GM18873 (cell line): ENCODE results near the gene GNRH2.

Experiments used
- ATAC-seq: cut with Tn5 transposase; IDR thresholded peaks from one replicate; pipeline ENCODE4 v1.9.1; 2021; ENCODE audit warnings: mild to moderate bottlenecking, moderate library complexity, moderate number of reproducible peaks; ENCODE audit not compliant: unreplicated experiment, low FRiP score

GNRH2 gene

GRCh38 chr20:3094848-3095629 lies 51.6 kb downstream of the GNRH2 start:
- ATAC-seq = no peak
